ENCODE results near the gene BAAT. TPM values are rescaled to one million over a fixed set of nuclear protein-coding genes. Genes with fewer than 3 reads are reported as not detected.

BAAT gene
- total and polyA plus RNA-seq, 9 of the 15 experiments (the other 6 are each of a cell fraction or from before 2014, with no cell fraction given) = 0.17 to 0.76 (median 0.32) TPM

DNA sequence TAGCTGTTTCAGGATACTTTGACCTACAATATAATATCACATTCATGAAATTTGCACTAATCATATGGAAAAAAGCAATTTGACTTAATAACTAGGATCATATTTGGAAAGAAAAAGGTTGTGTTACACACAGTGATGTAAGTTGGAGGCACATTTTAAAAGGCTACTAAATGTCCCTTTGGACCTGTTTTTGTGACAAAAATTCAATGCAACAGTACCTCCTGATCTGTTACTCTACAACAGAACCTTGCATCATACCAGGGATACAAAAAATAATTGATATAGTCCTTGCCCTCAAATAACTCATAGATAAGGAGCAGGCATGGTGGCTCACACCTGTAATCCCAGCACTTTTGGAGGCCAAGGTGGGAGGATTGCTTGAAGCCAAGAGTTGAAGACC lies 67.1 kb downstream of the BAAT start (continued):
- TF ChIP-seq, protein P1, sequence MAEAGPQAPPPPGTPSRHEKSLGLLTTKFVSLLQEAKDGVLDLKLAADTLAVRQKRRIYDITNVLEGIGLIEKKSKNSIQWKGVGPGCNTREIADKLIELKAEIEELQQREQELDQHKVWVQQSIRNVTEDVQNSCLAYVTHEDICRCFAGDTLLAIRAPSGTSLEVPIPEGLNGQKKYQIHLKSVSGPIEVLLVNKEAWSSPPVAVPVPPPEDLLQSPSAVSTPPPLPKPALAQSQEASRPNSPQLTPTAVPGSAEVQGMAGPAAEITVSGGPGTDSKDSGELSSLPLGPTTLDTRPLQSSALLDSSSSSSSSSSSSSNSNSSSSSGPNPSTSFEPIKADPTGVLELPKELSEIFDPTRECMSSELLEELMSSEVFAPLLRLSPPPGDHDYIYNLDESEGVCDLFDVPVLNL (CRISPR knock-in tag; IDR thresholded peaks at IDR 0.05; ENCODE audit: low read depth) = no peak

DNA sequence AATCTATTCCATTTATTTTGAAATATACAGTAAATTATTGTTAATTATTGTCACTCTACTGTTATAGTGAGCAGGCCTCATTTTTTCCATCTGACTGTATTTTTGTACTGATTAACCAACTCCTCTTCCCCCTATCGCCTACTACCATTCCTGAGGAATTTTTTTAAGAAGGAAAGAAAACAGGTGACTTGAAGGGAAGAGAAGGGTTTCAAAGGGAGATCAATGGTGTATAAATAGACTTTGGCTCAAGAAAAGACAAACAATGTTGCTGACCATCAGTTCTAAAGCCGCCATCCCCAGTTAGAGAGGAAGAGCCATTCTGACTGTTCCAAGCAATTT lies 69.7 kb downstream of the BAAT start:
- H3K36me3 ChIP-seq (ENCODE audit: control insufficient read depth, insufficient read depth, low read length) = no peaks in the 10 kb centered on the region
- DNase-seq (ENCODE audit: extremely low read depth in 1 of 4, low spot score in 3 of 4) (no peak), ATAC-seq (no peak), FAIRE-seq (no peak)
- TF ChIP-seq TCFL5 (CRISPR knock-in tag; conservative IDR thresholded peaks at IDR 0.05) (no peak), U2AF1 (optimal IDR thresholded peaks at IDR 0.05; ENCODE audit: low read depth, low read length) (no peak)
- H2AFZ ChIP-seq (ENCODE audit: low read depth, low read length) = no peak overlapping the region
- H3K27me3 ChIP-seq (ENCODE audit: control insufficient read depth in 2 of 2, insufficient read depth in 2 of 2, low read length in 2 of 2) = peaks cover 0 to 1% of the 10 kb centered on the region in 2 experiments; a peak in 1 of 5 replicates
- ChIA-PET POLR2A (no interaction called here), CTCF (ENCODE audit: low intra/inter-chr PET ratio) (interaction anchor here (0.7 kb wide), 1 partner anchor 1383 kb away, joined by 3 read pairs; no protein-coding TSS in a partner anchor)
- H4K20me1 ChIP-seq (replicated peaks; ENCODE audit: control insufficient read depth, insufficient read depth, low read length) = no peaks in the 10 kb centered on the region
- BruUV-seq (replicated peaks) = no TSS peak
- WGBS (ENCODE audit: insufficient coverage, low coverage, missing lambda C conversion rate) = 35% methylated on average over 2 of the region's 2 CpGs
- no peaks in the 10 kb centered on the region for H3K4me1 ChIP-seq (replicated peaks in 1 of 2; ENCODE audit: control insufficient read depth in 2 of 2, insufficient read depth in 2 of 2, low read length in 2 of 2)
- no peak overlapping the region for H3K4me2 ChIP-seq (ENCODE audit: insufficient read depth, low read length)
- H3K9me1 ChIP-seq (ENCODE audit: control insufficient read depth, insufficient read depth, low read length) = no peaks in the 10 kb centered on the region
- no peak overlapping the region for H3K27ac ChIP-seq (ENCODE audit: extremely low read depth, low read depth, low read length)
- intact Hi-C loops (cut with micrococcal nuclease) (no loop called here), in situ Hi-C loops (cut with MboI) (no loop called here)
- no peak overlapping the region for H3K9ac ChIP-seq (ENCODE audit: insufficient read depth in 1 of 2, low read depth in 2 of 2, low read length in 2 of 2)
- H3K9me3 ChIP-seq (replicated peaks; ENCODE audit: control insufficient read depth, insufficient read depth, low read depth, low read length) = no peaks in the 10 kb centered on the region
- no peaks in the 10 kb centered on the region for H3K79me2 ChIP-seq (ENCODE audit: control insufficient read depth, insufficient read depth, low read length)
- H3K4me3 ChIP-seq = no peak overlapping the region

All from K562 (cell line).